Neural cell (in vitro differentiated cells): ENCODE data around the gene ZNF415. TPM values are rescaled to one million over a fixed set of nuclear protein-coding genes. Genes with fewer than 3 reads are reported as not detected.
"Not testable (repeated sequence)": the region's sequence is repeated elsewhere in the genome, so short reads cannot be mapped to it uniquely, and the experiment has no call there.

ENCODE experiments used
- H2AFZ ChIP-seq: fragments of 200-600, 300-800 bp; sonication (generic), shearing (Covaris generic); 2 replicates; pipeline ENCODE4 v1.6.0; 2014; ENCODE audit warnings: low read depth, mild to moderate bottlenecking, antibody characterized with exemption, low read length, moderate library complexity
- H3F3A ChIP-seq: fragments of 200-600 bp; shearing (Covaris generic); 2 replicates; pipeline ENCODE4 v1.6.1; 2016; ENCODE audit warnings: mild to moderate bottlenecking, moderate library complexity, mixed read lengths, antibody characterized with exemption, low read length; ENCODE audit not compliant: insufficient read depth, poor library complexity, severe bottlenecking
- H3K27ac ChIP-seq: fragments of 200-600, 300-800 bp; sonication (generic), shearing (Covaris generic); 2 replicates; pipeline ENCODE4 v1.5.1; 2014; ENCODE audit warnings: mild to moderate bottlenecking, low read length, moderate library complexity
- H3K27me3 ChIP-seq: fragments of 300-800, 200-600 bp; sonication (generic), shearing (Covaris generic); 2 replicates; pipeline ENCODE4 v1.6.0; 2014; ENCODE audit warnings: mild to moderate bottlenecking, low read depth, low read length, moderate library complexity; ENCODE audit not compliant: insufficient read depth
- H3K36me3 ChIP-seq: fragments of 300-800, 200-600 bp; sonication (generic), shearing (Covaris generic); 2 replicates; pipeline ENCODE4 v1.5.1; 2014; ENCODE audit warnings: mild to moderate bottlenecking, antibody characterized with exemption, low read length, moderate library complexity; ENCODE audit not compliant: insufficient read depth
- H3K4me2 ChIP-seq: fragments of 300-800, 200-600 bp; sonication (generic), shearing (Covaris generic); 2 replicates; pipeline ENCODE4 v1.6.0; 2014; ENCODE audit warnings: mild to moderate bottlenecking, low read length
- H3K4me3 ChIP-seq: fragments of 300-800, 200-600 bp; sonication (generic), shearing (Covaris generic); 2 replicates; pipeline ENCODE4 v1.5.1; 2014; ENCODE audit warnings: mild to moderate bottlenecking, low read length, moderate library complexity
- H3K79me2 ChIP-seq: fragments of 200-600 bp; shearing (Covaris generic); replicated peaks from 2 replicates; pipeline ENCODE4 v1.6.0; 2014; ENCODE audit warnings: mild to moderate bottlenecking, low read length, moderate library complexity; ENCODE audit not compliant: insufficient read depth
- H3K9ac ChIP-seq: fragments of 300-800, 200-600 bp; sonication (generic), shearing (Covaris generic); 2 replicates; pipeline ENCODE4 v1.6.1; 2016; ENCODE audit warnings: mild to moderate bottlenecking, low read length, mixed read lengths
- H3K9me2 ChIP-seq: fragments of 200-600 bp; shearing (Covaris generic); 2 replicates; pipeline ENCODE4 v1.6.1; 2016; ENCODE audit warnings: mild to moderate bottlenecking, low read length, mixed read lengths; ENCODE audit not compliant: insufficient read depth
- H3K9me3 ChIP-seq: fragments of 200-600, 300-800 bp; sonication (generic), shearing (Covaris generic); 2 replicates; pipeline ENCODE4 v1.6.1; 2016; ENCODE audit warnings: mild to moderate bottlenecking, mixed run types, low read length, moderate library complexity, mixed read lengths
- H4K20me1 ChIP-seq: fragments of 200-600 bp; shearing (Covaris generic); 2 replicates; pipeline ENCODE4 v1.6.1; 2016; ENCODE audit warnings: mild to moderate bottlenecking, mixed run types; ENCODE audit not compliant: insufficient read depth
- EP300 ChIP-seq: fragments of 450-650 bp; conservative IDR thresholded peaks from 2 replicates; pipeline ENCODE4 v1.6.1; 2014; ENCODE audit warnings: antibody characterized with exemption, mild to moderate bottlenecking, moderate library complexity; ENCODE audit not compliant: poor library complexity, severe bottlenecking
- EZH2 ChIP-seq: fragments of 200-600, 300-800 bp; shearing (Covaris generic), sonication (generic); IDR thresholded peaks from 2 replicates; pipeline ENCODE4 v1.6.1; 2014; ENCODE audit warnings: antibody characterized with exemption, low read length, borderline replicate concordance, mild to moderate bottlenecking; ENCODE audit not compliant: insufficient read depth, poor library complexity, severe bottlenecking
- MXI1 ChIP-seq: fragments of 450-650 bp; conservative IDR thresholded peaks from 2 replicates; pipeline ENCODE4 v1.6.1; 2014; ENCODE audit warnings: antibody characterized with exemption, mild to moderate bottlenecking; ENCODE audit not compliant: poor library complexity, severe bottlenecking
- RAD21 ChIP-seq: fragments of 450-650 bp; conservative IDR thresholded peaks from 2 replicates; pipeline ENCODE4 v1.6.1; 2014; ENCODE audit warnings: antibody characterized with exemption, mild to moderate bottlenecking, moderate library complexity
- REST ChIP-seq: IDR thresholded peaks from 2 replicates; pipeline ENCODE4 v1.6.1; 2012; ENCODE audit warnings: borderline replicate concordance
- SMC3 ChIP-seq: fragments of 450-650 bp; conservative IDR thresholded peaks from 2 replicates; pipeline ENCODE4 v1.6.1; 2014; ENCODE audit warnings: antibody characterized with exemption, mild to moderate bottlenecking, moderate library complexity; ENCODE audit not compliant: poor library complexity
- TAF1 ChIP-seq: IDR thresholded peaks from 2 replicates; pipeline ENCODE4 v1.6.1; 2012; ENCODE audit warnings: low read depth
- polyA plus RNA-seq: library from polyadenylated mRNA; depleted of rRNA; stranded (reverse); fragments of >200 nt; gene quantifications from 2 replicates; pipeline ENCODE4 v1.2.3, GENCODE V29; 2014

The ZNF415 gene
- polyA plus RNA-seq, 1 donor from 2014 or later, result 25.9 TPM

GRCh38 chr19:53101518-53101917 lies 31.2 kb downstream of the ZNF415 start:
- Histone ChIP-seq H2AFZ (no peak overlapping the region), H4K20me1 (no peaks in the 10 kb centered on the region), H3K4me3 (peak overlapping the region; percentile 94), H3K9me3 (no peaks in the 10 kb centered on the region), H3K9me2 (no peaks in the 10 kb centered on the region), H3K27ac (no peak overlapping the region), H3K36me3 (no peaks in the 10 kb centered on the region), H3K79me2 (peaks cover 27% of the 10 kb centered on the region), H3K9ac (peak overlapping the region; percentile 90), H3F3A (no peaks in the 10 kb centered on the region), H3K4me2 (peak overlapping the region; percentile 88), H3K27me3 (no peaks in the 10 kb centered on the region)
- TF ChIP-seq RAD21 (no peak), EZH2 (no peak), REST (no peak), SMC3 (no peak), MXI1 (no peak), EP300 (no peak), TAF1 (no peak)

- H3K4me3 ChIP-seq, H4K20me1 ChIP-seq, H3K27ac ChIP-seq, H3K36me3 ChIP-seq, H3K9ac ChIP-seq, H3K9me2 ChIP-seq, H3K27me3 ChIP-seq, H2AFZ ChIP-seq, H3F3A ChIP-seq, H3K9me3 ChIP-seq, H3K4me2 ChIP-seq: not testable (repeated sequence)
- H3K79me2 ChIP-seq, result peaks cover 27% of the 10 kb centered on the region
Measured at GRCh38 chr19:53098570-53098969, 34.1 kb downstream of the ZNF415 start.

GRCh38 chr19:53096982-53097690 lies 35.6 kb downstream of the ZNF415 start:
- H3K9me2 ChIP-seq, H3K4me2 ChIP-seq, H3K36me3 ChIP-seq, H3K27ac ChIP-seq, H3K27me3 ChIP-seq, H2AFZ ChIP-seq, H3K9me3 ChIP-seq, H3K9ac ChIP-seq, H3K4me3 ChIP-seq, H4K20me1 ChIP-seq, H3F3A ChIP-seq: not testable (repeated sequence)
- peaks cover 24% of the 10 kb centered on the region for H3K79me2 ChIP-seq

- peaks cover 18% of the 10 kb centered on the region for H3K79me2 ChIP-seq
- not testable (repeated sequence) for H3K27me3 ChIP-seq, H4K20me1 ChIP-seq, H3K27ac ChIP-seq, H3F3A ChIP-seq, H3K9me3 ChIP-seq, H3K4me2 ChIP-seq, H2AFZ ChIP-seq, H3K4me3 ChIP-seq, H3K36me3 ChIP-seq, H3K9ac ChIP-seq, H3K9me2 ChIP-seq
Measured at GRCh38 chr19:53096579-53096978, 36.1 kb downstream of the ZNF415 start.
